Nucleus accumbens (tissue), 56 donors: ENCODE measurements around the gene UBAC2.

Experiments used
- DNase-seq, 56 donors: peaks; one replicate each; lab custom pipeline; 2025; lab: John Stamatoyannopoulos, UW

UBAC2 gene

GRCh38 chr13:99352351-99353245 is 151.9 kb downstream of the UBAC2 start:
- DNase-seq = no peak

- no peak for DNase-seq
These were observed 152.6 kb downstream of the UBAC2 start for GRCh38 chr13:99353246-99353600.

- DNase-seq = no peak
These were observed 153.2 kb downstream of the UBAC2 start for GRCh38 chr13:99353836-99354235.

GRCh38 chr13:99354371-99354951 is 153.8 kb downstream of the UBAC2 start:
- no peak for DNase-seq

GRCh38 chr13:99355267-99356011 is 154.8 kb downstream of the UBAC2 start:
- DNase-seq = no peak

GRCh38 chr13:99356012-99356261 is 155.3 kb downstream of the UBAC2 start:
- DNase-seq = no peak

GRCh38 chr13:99356262-99357091 is 155.8 kb downstream of the UBAC2 start:
- DNase-seq = peak in 2 of 56 donors; percentile 15 to 16

- DNase-seq = no peak
These were observed 156.5 kb downstream of the UBAC2 start for GRCh38 chr13:99357131-99357596.

- no peak for DNase-seq
These were observed 157.3 kb downstream of the UBAC2 start for GRCh38 chr13:99357941-99358340.

- DNase-seq = no peak
These were observed 158.9 kb downstream of the UBAC2 start for GRCh38 chr13:99359528-99359927.

GRCh38 chr13:99360696-99361095 is 160.0 kb downstream of the UBAC2 start:
- no peak for DNase-seq

GRCh38 chr13:99361197-99361596 is 160.5 kb downstream of the UBAC2 start:
- DNase-seq = no peak

GRCh38 chr13:99362362-99362761 is 161.7 kb downstream of the UBAC2 start:
- DNase-seq = no peak

- DNase-seq = no peak
These were observed 162.7 kb downstream of the UBAC2 start for GRCh38 chr13:99363391-99363790.

GRCh38 chr13:99363949-99364348 is 163.3 kb downstream of the UBAC2 start:
- no peak for DNase-seq

- no peak for DNase-seq
These were observed 165.7 kb downstream of the UBAC2 start for GRCh38 chr13:99366075-99366987.

GRCh38 chr13:99367106-99367616 is 166.5 kb downstream of the UBAC2 start:
- DNase-seq = no peak

- DNase-seq = no peak
These were observed 167.2 kb downstream of the UBAC2 start for GRCh38 chr13:99367663-99368448.
